HEK293T (cell line): Measurements from ENCODE around the gene CARTPT.

Experiments
- FOXA1 ChIP-seq: fragments of 450-650 bp; IDR thresholded peaks from 2 replicates; pipeline ENCODE4 v1.6.1; 2016; ENCODE audit warnings: mild to moderate bottlenecking
- FOXK2 ChIP-seq: fragments of 450-650 bp; IDR thresholded peaks from 2 replicates; pipeline ENCODE4 v1.6.1; 2016; ENCODE audit warnings: mild to moderate bottlenecking
- LEF1 ChIP-seq: fragments of 450-650 bp; IDR thresholded peaks from 2 replicates; pipeline ENCODE4 v1.6.1; 2017; ENCODE audit warnings: mild to moderate bottlenecking, borderline replicate concordance
- NFRKB ChIP-seq: fragments of 450-650 bp; IDR thresholded peaks from 2 replicates; pipeline ENCODE4 v1.6.1; 2016; ENCODE audit warnings: mild to moderate bottlenecking, moderate library complexity
- SP1 ChIP-seq: fragments of 450-650 bp; IDR thresholded peaks from 2 replicates; pipeline ENCODE4 v1.6.1; 2017
- TARDBP ChIP-seq: fragments of 450-650 bp; IDR thresholded peaks from 2 replicates; pipeline ENCODE4 v1.6.1; 2016

- TF ChIP-seq LEF1 (no peak), FOXK2 (no peak), SP1 (no peak), TARDBP (no peak), NFRKB (no peak), FOXA1 (no peak)
These were observed 15.1 kb downstream of the CARTPT start for GRCh38 chr5:71734141-71734540.
